ENCODE data around the gene GIMAP5.

DNA sequence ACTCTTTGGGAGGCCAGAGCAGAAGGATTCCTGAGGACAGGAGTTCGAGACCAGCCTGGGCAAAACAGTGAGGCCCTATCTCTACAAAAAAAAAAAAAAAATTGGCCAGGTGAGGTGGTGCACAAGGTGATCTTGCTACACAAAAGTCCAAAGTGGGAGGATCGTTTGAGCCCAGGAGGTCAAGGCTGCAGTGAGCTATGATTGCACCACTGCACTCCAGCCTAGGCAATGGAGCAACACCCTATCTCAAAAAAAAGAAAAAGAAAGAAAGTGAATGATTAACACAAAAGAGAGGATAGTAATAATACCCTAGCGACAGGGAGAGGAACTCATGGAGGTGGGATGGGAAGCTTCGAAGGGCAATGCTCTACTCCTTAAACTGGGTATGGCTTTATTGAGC, 32.5 kb downstream of the GIMAP5 start:
- TF ChIP-seq MTA2 (IDR thresholded peaks at IDR 0.05; ENCODE audit: low read depth) (no peak), FOXA1 (IDR thresholded peaks at IDR 0.05; ENCODE audit: borderline replicate concordance) (no peak), ZNF785 (CRISPR knock-in tag; IDR thresholded peaks at IDR 0.05) (no peak), ZNF24 (IDR thresholded peaks at IDR 0.05) (no peak), ZNF274 (IDR thresholded peaks at IDR 0.05; ENCODE audit: borderline replicate concordance, low read depth, low read length) (no peak), RAD21 (CRISPR knock-in tag; conservative IDR thresholded peaks at IDR 0.05 in 1 of 2, IDR thresholded peaks at IDR 0.05 in 1 of 2) (no peak), SREBF2 (CRISPR knock-in tag; IDR thresholded peaks at IDR 0.05) (no peak), HNRNPL (IDR thresholded peaks at IDR 0.05; ENCODE audit: low read depth, low read length) (no peak), PHF20 (IDR thresholded peaks at IDR 0.05; ENCODE audit: partially characterized antibody) (no peak)
- TF ChIP-seq, protein P1, sequence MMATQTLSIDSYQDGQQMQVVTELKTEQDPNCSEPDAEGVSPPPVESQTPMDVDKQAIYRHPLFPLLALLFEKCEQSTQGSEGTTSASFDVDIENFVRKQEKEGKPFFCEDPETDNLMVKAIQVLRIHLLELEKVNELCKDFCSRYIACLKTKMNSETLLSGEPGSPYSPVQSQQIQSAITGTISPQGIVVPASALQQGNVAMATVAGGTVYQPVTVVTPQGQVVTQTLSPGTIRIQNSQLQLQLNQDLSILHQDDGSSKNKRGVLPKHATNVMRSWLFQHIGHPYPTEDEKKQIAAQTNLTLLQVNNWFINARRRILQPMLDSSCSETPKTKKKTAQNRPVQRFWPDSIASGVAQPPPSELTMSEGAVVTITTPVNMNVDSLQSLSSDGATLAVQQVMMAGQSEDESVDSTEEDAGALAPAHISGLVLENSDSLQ (IDR thresholded peaks at IDR 0.05): no peak
- TF ChIP-seq, protein P2, sequence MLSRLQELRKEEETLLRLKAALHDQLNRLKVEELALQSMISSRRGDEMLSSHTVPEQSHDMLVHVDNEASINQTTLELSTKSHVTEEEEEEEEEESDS (CRISPR knock-in tag; IDR thresholded peaks at IDR 0.05): no peak

All from K562 (cell line).